Heart right ventricle (tissue), 16 donors: ENCODE results near the gene CLBA1. TPM values are rescaled to one million over a fixed set of nuclear protein-coding genes. Genes with fewer than 3 reads are reported as not detected.

Source experiments
- ATAC-seq, 8 donors: fragments of 200-7000 bp; cut with Tn5 transposase; one replicate each; pipeline ENCODE4 v1.9.1; 2020; ENCODE audit warnings: mild to moderate bottlenecking in 8 of 8, moderate library complexity in 8 of 8, moderate number of reproducible peaks in 1 of 8
- DNase-seq, 2 donors: peaks; one replicate each; pipeline ENCODE4 v3.0.0-alpha.2; 2020
- H3K27ac ChIP-seq, 10 donors: fragments of 200-600 bp; sonication (generic) in 2 of 10; one replicate each; pipeline versions ENCODE4 v1.5.0 to v1.8.0; 2020 to 2022; ENCODE audit warnings: mild to moderate bottlenecking in 3 of 10
- H3K27me3 ChIP-seq, 7 donors: fragments of 200-600 bp; one replicate each; pipeline ENCODE4 v1.8.0; 2021 to 2022; ENCODE audit warnings: mild to moderate bottlenecking in 2 of 7
- H3K36me3 ChIP-seq, 9 donors: fragments of 200-600 bp; sonication (generic) in 1 of 9; one replicate each; pipeline versions ENCODE4 v1.5.0 to v1.8.0; 2020 to 2022; ENCODE audit warnings: mild to moderate bottlenecking in 2 of 9
- H3K4me1 ChIP-seq, 9 donors: fragments of 200-600 bp; sonication (generic) in 1 of 9; one replicate each; pipeline versions ENCODE4 v1.5.0 to v1.8.0; 2020 to 2022; ENCODE audit warnings: mild to moderate bottlenecking in 4 of 9
- H3K4me3 ChIP-seq, 10 donors: fragments of 200-600 bp; sonication (generic) in 2 of 10; one replicate each; pipeline versions ENCODE4 v1.5.0 to v1.8.0; 2020 to 2022; ENCODE audit warnings: mild to moderate bottlenecking in 7 of 10, moderate library complexity in 2 of 10
- H3K9me3 ChIP-seq, 11 donors: fragments of 200-600 bp in 10 of 11; sonication (generic) in 2 of 11; one replicate each; pipeline versions ENCODE4 v1.5.0 to v1.8.0; 2013 to 2022; ENCODE audit warnings: mild to moderate bottlenecking in 2 of 11, control low read depth in 1 of 11, moderate library complexity in 1 of 11
- WGBS, 2 donors: extraction: QIAGEN DNeasy Blood & Tissue Kit; methylation state at CpG; one replicate each; pipeline ENCODE4 v1.1.7; 2013; ENCODE audit warnings: inconsistent platforms in 1 of 2; 5-methylcytosine and 5-hydroxymethylcytosine counted together
- intact Hi-C, 10 donors: fragments of 100-400 bp; cut with DNase I; formaldehyde crosslinking; loops; one replicate each; pipeline versions ENCODE4 v1.11.1 to v1.14.2; 2022
- polyA plus RNA-seq, 2 donors: library from polyadenylated mRNA; stranded (reverse); fragments of 200-250 nt; gene quantifications; one replicate each; pipeline ENCODE4 v1.2.3, GENCODE V29; 2013
- total RNA-seq, 10 donors: library from RNA; stranded (reverse); fragmentation: NEBNext Ultra II Directional in 3 of 10; extraction: Animal tissue kit (Norgen Biotek cat#: 25700) in 3 of 10; gene quantifications; one replicate each; pipeline versions ENCODE4 v1.2.1 to v1.2.4, GENCODE V29; 2021 to 2023
- TF ChIP-seq, protein P1 (sequence below), 9 donors: fragments of 200-600 bp; sonication (generic) in 2 of 9; IDR thresholded peaks; one replicate each; pipeline versions ENCODE4 v1.5.0 to v1.8.0; 2021 to 2022; ENCODE audit warnings: antibody characterized with exemption in 9 of 9, mild to moderate bottlenecking in 5 of 9, moderate library complexity in 1 of 9
- donor health status: Arrhythmogenic right ventricular cardiomyopathy.
- donor health status: ischemic (EF 13 %, LVEDD 7.1; RV severe dilation, severe dysfunction).
- donor health status: healthy with polysubstance abuse.
- donor health status: DM: no; HTN: yes; CAD: no.
- donor health status: DM: no; HTN: no; CAD: no.
- donor health status: ischemic (EF 25% LVEDD 6.9; RV normal size, moderate dysfunction).
- donor health status: ischemic (EF 25% LVEDD 5.7; RV mildly dilated, moderate dysfunction).
- donor health status: healthy.
- donor health status: DM: yes; HTN: yes; CAD: no.
- donor health status: Ischemic cardiomyopathy.
- donor health status: ischemic (EF 35%, LVEDD 5.7; RV mildly dilated, moderate dysfunction).
- donor health status: nonischemic (EF 11% LVEDD 7.7; RV severe dilation, severe dysfunction).
- donor health status: DM: yes; HTN: yes; CAD: no.
- donor health status: PGD.
- donor health status: ischemic (EF 29% LVEDD 5.4; RV normal size, mild dysfunction).
- donor health status: nonischemic (EF 23%, LVEDD 6.1; RV moderate dilation, normal function).

CLBA1 gene
- total and polyA plus RNA-seq, 12 donors = 1.2 to 3.5 (median 2.6) TPM

DNA sequence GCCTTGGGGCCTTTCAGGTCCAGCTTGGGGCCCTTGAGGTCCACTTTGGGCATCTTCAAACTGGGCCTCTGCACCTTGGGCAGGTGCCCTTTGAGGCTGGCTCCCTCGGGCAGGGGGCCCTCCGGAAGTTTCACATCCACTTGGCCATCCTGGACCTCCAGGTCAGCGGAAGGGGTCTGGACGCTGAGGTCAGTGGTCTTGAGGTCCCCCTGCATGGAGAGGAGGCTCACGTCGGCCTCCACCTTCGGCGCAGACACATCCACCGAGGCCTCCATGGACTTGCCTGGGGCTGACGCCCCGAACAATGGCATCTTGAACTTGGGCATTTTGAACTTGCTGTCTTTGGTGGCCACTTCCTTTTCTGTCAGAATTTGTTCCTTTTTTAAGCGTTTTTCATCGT, 32.5 kb upstream of the CLBA1 start:
- no peak overlapping the region for H3K4me3 ChIP-seq
- H3K4me1 ChIP-seq = no peaks in the 10 kb centered on the region
- DNase-seq = no peak
- H3K27me3 ChIP-seq = peaks cover 0 to 11% (median 7%) of the 10 kb centered on the region in 7 donors
- WGBS, 2 donors = 89 to 91% methylated on average over 13 of the region's 13 CpGs
- TF ChIP-seq, protein P1, sequence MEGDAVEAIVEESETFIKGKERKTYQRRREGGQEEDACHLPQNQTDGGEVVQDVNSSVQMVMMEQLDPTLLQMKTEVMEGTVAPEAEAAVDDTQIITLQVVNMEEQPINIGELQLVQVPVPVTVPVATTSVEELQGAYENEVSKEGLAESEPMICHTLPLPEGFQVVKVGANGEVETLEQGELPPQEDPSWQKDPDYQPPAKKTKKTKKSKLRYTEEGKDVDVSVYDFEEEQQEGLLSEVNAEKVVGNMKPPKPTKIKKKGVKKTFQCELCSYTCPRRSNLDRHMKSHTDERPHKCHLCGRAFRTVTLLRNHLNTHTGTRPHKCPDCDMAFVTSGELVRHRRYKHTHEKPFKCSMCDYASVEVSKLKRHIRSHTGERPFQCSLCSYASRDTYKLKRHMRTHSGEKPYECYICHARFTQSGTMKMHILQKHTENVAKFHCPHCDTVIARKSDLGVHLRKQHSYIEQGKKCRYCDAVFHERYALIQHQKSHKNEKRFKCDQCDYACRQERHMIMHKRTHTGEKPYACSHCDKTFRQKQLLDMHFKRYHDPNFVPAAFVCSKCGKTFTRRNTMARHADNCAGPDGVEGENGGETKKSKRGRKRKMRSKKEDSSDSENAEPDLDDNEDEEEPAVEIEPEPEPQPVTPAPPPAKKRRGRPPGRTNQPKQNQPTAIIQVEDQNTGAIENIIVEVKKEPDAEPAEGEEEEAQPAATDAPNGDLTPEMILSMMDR (IDR thresholded peaks at IDR 0.05) = no peak
- intact Hi-C loops = no loop called here
- no peak for ATAC-seq
- H3K27ac ChIP-seq = no peak overlapping the region
- H3K9me3 ChIP-seq = no peaks in the 10 kb centered on the region
- H3K36me3 ChIP-seq = peaks cover 0 to 12% (median 0%) of the 10 kb centered on the region in 9 donors

- intact Hi-C loops = no loop called here
- peaks cover 0 to 11% (median 7%) of the 10 kb centered on the region in 7 donors for H3K27me3 ChIP-seq
- no peaks in the 10 kb centered on the region for H3K9me3 ChIP-seq
- no peak overlapping the region for H3K4me3 ChIP-seq
- ATAC-seq (no peak), DNase-seq (no peak)
- no peak overlapping the region for H3K27ac ChIP-seq
- peaks cover 0 to 12% (median 0%) of the 10 kb centered on the region in 9 donors for H3K36me3 ChIP-seq
- WGBS, 2 donors = 88 to 92% methylated on average over 26 of the region's 26 CpGs
- no peaks in the 10 kb centered on the region for H3K4me1 ChIP-seq
- TF ChIP-seq, protein P1 (IDR thresholded peaks at IDR 0.05) = no peak
These were observed 31.5 kb upstream of the CLBA1 start for GRCh38 chr14:104953896-104954656.

DNA sequence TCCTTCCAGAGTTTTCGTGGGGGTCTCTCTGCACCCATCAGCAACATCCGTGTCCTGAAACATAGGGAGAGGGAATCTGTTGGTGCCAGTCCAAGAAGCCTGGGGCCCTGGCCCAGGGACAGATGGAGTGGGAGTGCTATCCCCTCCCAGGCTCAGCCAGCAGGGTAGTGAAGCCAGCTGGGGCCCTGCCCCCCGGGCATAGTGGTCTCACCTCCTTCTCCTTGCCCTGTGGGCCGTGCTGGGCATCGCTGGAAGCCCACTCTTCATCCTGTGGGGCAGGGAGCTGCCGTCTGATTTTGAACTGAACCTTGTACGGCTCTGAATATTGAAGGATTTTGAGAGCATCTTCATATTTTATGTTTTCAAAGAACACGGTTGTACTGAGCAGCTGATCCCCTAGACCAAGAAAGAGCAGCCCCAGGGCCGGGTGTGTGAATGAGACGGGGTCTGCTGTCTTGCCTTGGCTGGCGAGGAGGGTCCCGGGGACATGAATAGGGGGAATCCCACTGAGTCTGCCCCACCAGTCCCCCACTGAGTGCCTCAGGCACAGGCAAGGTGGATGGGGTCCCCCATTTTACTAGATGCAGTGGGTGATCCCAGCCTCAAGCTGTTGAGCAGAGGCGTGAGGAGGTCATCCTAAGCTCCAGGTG, 30.7 kb upstream of the CLBA1 start:
- ATAC-seq (no peak), DNase-seq (no peak)
- Histone ChIP-seq H3K27me3 (peaks cover 0 to 16% (median 7%) of the 10 kb centered on the region in 7 donors), H3K4me1 (no peaks in the 10 kb centered on the region), H3K9me3 (no peaks in the 10 kb centered on the region), H3K4me3 (no peak overlapping the region), H3K36me3 (peaks cover 0 to 12% (median 0%) of the 10 kb centered on the region in 9 donors), H3K27ac (no peak overlapping the region)
- intact Hi-C loops = no loop called here
- TF ChIP-seq, protein P1 (IDR thresholded peaks at IDR 0.05) = no peak
- 84 to 86% methylated on average over 13 of the region's 13 CpGs for WGBS, 2 donors

DNA sequence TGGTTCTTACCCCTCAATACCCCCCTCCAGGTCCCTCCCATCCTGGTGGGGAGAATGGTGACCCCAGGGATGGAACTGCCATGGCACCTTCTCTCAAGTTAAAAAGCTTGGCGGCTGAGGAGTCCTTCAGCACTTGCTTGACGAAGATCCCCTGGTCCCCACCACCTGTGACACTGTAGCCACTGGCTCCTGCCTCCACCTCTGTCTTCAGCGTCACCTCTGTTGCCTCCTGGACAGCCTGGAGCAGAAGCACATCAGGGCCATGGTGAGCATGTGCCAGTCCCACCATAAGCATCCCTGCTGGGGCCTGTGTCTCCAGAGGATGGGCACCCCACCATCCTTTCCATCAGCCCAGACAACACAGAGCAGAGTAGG, 30.2 kb upstream of the CLBA1 start:
- no peaks in the 10 kb centered on the region for H3K9me3 ChIP-seq
- H3K4me1 ChIP-seq = no peaks in the 10 kb centered on the region
- no peak overlapping the region for H3K27ac ChIP-seq
- intact Hi-C loops = no loop called here
- TF ChIP-seq, protein P1 (IDR thresholded peaks at IDR 0.05) = no peak
- H3K36me3 ChIP-seq = peaks cover 0 to 12% (median 0%) of the 10 kb centered on the region in 9 donors
- H3K27me3 ChIP-seq = peaks cover 0 to 16% (median 7%) of the 10 kb centered on the region in 7 donors
- H3K4me3 ChIP-seq = no peak overlapping the region
- 92 to 96% methylated on average over 3 of the region's 3 CpGs for WGBS, 2 donors
- ATAC-seq (no peak), DNase-seq (no peak)
